GM12873 (cell line): Measurements from ENCODE around the gene MTSS2.

Source experiments
- CTCF ChIP-seq: IDR thresholded peaks from 2 replicates; pipeline ENCODE4 v1.5.1; 2012; ENCODE audit warnings: low read depth, mild to moderate bottlenecking, moderate library complexity, low read length, control low read depth; ENCODE audit not compliant: insufficient read depth; ENCODE audit errors: missing control alignments

Gene MTSS2

GRCh38 chr16:70685938-70686375 is at the start of gene MTSS2:
Gene MTSS2 (minus strand): TSS chr16:70686053. CDS start chr16:70685791, 262 bp downstream.
- TF ChIP-seq CTCF: no peak

- no peak for TF ChIP-seq CTCF
Measured at GRCh38 chr16:70735141-70735979, 49.5 kb upstream of the MTSS2 start.

GRCh38 chr16:70734522-70735095 is 48.8 kb upstream of the MTSS2 start:
- no peak for TF ChIP-seq CTCF

GRCh38 chr16:70730944-70731343 is 45.1 kb upstream of the MTSS2 start:
- no peak for TF ChIP-seq CTCF

GRCh38 chr16:70730031-70730430 is 44.2 kb upstream of the MTSS2 start:
- no peak for TF ChIP-seq CTCF

- TF ChIP-seq CTCF: no peak
Measured at GRCh38 chr16:70729292-70729691, 43.4 kb upstream of the MTSS2 start.

- TF ChIP-seq CTCF: no peak
Measured at GRCh38 chr16:70728150-70728549, 42.3 kb upstream of the MTSS2 start.
